Forelimb muscle (tissue), 1 donor: ENCODE measurements around the gene ADA. TPM values are rescaled to one million over a fixed set of nuclear protein-coding genes. Genes with fewer than 3 reads are reported as not detected.
"Not testable (repeated sequence)": the region's sequence is repeated elsewhere in the genome, so short reads cannot be mapped to it uniquely, and the experiment has no call there.

Source experiments
- DNase-seq: peaks from one replicate; pipeline ENCODE4 v3.0.0-alpha.2; 2013; ENCODE audit warnings: low read depth
- polyA plus RNA-seq: library from polyadenylated mRNA; unstranded; fragments of 120-200 nt; gene quantifications from one replicate; pipeline ENCODE4 v1.2.1, GENCODE V29; 2013; ENCODE audit not compliant: insufficient read length

The ADA gene
- polyA plus RNA-seq, 1 donor: 5.8 TPM

DNA sequence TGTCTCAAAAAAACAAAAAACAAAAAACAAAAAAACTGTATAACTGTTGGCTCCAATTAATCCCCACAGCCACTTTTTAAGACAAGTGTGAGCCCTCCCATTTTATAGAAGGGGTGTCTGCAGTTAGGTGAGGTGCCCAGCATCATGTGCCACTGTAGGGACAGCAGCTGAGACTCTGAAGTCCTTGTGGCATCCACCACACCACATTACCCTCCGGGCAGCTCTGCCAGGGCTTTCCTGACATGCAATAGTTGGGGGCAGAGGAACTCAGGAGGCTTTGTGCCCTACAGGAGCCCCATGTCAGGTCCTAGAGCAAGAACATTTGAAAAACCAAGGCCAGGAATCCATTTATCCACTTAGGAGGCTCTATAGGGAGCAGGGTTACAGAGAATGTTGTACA is 51.8 kb downstream of the ADA start:
- DNase-seq: no peak

DNA sequence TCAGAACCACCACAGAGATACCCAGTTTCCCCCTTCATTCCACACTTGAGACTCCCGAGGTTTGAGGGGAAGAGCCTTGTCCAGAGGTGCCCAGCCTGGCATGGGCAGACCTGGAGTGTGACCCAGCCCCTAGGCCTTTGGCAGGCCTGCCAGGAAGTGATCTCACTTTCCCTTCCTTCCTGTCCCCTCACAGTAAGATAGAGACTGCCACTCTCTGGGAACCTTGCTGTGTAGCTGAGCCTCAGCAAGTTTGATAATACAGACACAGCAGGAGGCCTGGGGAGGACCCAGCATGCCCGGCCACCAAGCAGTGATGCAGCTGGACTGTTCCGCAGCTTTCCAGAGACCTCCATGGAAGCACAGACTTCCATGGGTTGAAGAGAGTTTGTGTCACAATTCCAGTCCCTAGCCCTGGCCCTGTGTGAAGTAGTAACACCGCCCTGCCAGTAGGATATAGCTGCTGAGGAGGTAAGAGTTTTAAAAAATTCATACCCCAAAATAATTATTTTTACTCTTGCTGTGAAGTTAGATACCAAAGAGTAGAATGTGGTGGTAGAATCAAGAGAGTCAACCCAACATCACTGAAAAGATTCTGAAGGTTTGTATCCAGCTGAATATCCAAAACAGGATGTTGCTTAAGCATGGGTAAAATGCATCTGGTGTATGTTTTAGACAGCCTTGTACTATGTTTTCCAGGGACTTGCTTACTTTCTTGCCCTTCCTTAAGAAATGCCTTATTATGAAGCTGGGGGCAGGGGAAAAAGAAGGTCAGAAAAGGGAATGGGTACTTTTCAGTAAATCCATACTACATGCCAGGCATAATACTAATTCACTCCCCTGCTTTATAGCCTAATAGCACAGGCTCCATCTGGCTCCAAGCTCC is 52.8 kb downstream of the ADA start:
- DNase-seq: no peak

DNA sequence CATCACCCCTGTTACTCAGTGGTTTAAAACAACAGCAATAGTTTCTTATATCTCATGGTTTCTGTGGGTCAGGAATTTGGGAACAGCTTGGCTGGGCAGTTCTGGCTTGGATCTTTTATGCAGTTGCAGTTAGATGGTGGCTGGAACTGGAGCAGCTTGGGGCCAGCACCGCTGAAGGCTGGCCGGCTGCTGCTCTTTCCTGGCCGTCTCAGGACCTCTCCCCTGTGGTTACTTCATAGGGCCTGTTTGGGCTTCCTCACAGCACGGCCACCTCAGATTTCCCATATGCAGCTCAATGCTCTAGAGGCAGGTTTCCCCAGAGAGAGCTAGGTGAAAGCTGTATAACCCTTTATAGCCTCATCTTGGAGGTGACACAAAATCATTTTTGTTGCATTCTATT is 53.6 kb downstream of the ADA start:
- DNase-seq: no peak

DNA sequence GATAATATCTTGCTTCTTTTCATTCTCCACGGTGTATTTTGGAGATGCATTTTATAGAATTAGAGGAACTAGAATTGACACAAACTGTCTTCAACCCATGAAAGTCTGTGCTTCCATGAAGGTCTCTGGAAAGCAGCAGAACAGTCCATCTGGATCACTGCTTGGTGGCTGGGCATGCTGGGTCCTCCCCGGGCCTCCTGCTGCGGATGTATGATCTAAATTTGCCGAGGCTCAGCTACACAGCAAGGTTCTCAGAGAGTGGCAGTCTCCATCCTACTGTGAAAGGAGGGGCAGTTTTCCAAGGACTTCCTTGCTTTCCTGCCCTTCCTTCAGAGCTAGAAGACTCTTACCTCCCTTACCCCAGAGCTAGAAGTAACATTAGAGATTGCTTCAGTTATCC is 54.0 kb downstream of the ADA start:
- DNase-seq: no peak

DNA sequence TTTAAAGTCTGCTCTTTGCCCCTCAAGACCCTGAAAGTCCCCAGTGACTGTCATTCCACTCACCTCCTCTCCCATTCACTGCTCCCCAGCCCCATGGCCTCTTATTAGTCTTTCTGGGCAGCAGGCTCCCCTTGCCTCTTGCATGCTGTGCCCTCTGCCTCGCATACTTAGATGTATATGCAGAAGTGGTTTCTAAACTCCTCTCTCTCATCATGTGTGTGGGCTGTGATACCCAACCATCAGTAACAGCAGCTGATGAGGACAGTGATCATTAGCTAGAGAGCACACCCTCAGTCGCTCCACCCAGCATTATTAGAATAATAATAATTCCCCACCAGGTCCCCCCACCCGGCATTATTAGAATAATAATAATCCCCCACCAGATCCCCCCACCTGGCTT is 54.6 kb downstream of the ADA start:
- no peak for DNase-seq

DNA sequence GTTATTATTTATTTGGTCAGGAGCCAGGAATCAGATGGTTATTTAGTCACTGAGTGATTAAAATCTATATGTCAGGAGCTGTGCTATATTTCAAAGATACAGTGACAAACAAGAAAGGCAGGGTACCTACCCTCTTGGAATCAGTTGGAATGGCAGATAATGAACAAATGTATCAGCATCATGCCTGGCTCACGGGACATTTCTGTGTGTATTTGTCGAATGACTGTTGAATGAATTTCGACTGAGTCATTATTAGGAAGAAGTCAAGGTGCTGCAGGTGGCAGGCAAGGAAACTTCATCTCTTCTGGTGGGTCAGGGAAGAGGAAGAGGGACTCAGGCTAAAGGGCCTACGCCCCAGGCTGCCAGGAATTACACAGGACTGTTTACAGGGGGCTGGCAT is 55.5 kb downstream of the ADA start:
- DNase-seq: no peak

DNA sequence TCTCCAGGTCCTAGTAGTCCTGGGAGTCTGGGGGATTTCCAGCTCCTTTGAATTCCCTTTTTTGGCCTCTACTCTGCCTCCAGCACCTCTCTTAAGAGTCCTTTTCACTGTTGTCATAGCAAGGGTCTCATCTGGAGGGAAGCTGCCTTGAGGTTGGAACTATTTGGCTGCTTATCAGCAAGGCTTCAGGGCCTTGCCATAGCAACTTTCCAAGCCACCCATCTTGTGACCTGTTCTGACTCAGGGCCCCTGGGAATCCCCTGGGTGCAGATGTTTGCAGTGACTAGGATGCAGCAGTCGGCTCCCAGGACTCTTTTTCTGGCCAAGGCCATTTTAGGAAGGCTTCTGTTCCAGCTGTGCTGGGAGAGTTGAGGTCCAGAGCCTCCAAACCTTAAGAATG is 56.8 kb downstream of the ADA start:
- no peak for DNase-seq

DNA sequence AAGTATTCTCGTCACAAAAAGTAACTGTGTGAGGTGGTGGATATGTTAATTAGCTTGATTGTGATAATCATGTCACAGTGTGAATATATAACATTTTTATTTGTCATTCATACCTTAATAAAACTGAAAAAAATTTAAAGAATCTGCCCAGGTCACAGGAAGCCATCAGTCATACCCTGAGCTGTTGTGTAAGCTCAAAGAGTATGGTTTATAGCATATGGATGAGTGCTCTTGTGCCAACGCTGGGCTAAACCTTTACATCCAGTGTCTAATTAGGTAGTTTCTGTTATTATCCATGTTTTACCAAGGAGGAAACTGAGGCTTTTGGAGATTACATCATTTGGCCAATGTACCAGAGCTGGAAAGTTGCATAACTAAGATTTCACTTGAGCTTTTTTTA is 57.7 kb downstream of the ADA start:
- no peak for DNase-seq

DNA sequence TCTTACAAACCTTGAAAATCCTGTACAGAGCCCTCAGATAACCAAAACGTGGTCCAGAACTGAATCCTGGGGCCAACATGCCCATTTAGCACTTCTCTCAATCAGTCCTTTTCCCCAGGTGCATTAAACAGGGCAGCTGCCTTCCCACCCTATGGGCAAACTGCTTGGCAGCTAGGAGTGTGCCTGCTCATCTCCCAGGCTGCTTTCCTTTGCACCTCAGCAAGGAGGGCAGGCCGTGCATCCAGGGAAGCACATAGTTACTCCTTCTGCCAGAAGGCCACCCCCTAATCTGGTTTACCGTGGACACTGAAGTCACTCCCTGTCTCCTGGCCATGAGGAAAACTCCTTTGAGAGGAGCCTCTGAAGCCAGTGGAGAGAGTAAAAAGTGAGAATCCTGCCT is 59.1 kb downstream of the ADA start:
- no peak for DNase-seq

DNA sequence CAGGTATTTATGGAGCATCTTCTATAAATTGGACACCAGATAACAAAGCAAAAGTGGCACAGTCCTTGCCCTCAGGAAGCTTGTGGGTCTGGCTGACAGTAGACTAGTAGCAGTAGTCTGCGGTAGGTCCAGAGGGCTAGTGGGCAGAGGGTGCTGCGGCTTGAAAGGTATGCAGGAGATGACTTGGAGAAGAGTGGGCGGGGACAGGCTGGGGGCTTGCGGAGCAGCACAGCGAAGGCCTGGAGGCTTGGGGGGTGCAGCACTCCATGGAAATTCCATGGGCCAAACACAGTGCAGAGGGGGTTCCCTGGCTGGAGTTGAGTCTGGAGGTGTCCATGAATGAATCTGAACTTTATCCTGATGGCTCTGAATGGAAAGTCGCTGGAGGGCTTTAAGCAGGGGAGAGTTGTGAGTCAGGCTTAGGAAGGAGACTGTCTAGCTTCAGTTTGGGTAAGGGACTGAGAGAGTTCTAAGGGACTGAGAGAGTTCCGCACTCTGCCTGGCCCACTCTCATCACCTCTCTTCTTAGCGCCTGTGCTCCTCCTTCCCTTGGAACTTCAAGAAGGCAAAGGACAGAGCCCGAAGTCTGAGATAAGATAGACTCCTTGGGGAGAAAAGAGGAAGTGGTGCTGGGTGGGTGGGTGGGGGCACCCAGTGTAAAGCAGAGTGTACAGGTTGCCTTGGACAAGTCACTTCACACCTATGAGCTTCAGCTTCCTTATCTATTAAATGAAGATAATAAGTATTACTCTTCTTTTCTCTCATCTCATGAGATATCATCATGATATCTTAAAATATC is 60.3 kb downstream of the ADA start:
- no peak for DNase-seq

DNA sequence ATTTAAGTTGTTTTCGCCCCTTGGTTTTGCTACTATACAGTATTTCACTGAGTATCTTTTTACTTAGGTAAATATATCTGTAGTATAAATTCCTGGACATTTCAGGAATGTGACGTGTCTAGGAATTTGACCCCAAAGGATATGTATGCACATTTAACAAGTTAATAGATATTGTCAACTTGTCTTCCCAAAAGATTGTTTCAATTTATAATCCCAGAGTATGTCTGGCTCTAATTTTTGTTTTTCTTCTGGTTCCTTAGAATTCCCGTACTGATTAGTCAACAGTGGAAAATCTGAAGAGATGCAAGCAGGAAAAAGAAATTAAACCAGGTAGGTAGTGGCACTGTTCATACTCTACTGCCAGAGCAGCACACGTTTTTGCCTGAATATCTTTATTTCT is 62.0 kb downstream of the ADA start:
- DNase-seq: no peak

DNA sequence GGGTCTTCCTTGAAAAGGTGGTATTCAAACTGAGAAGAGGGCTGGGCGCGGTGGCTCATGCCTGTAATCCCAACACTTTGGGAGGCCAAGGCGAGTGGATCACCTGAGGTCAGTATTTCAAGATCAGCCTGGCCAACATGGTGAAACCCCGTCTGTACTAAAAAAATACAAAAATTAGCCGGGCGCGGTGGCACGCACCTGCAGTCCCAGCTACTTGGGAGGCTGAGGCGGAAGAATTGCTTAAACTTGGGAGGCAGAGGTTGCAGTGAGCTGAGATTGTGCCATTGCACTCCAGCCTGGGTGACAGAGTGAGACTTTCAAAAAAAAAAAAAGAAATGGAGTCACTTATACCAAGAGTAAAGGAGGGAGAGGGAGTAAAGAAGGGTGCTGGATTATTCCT is 63.2 kb downstream of the ADA start:
- DNase-seq: not testable (repeated sequence)

DNA sequence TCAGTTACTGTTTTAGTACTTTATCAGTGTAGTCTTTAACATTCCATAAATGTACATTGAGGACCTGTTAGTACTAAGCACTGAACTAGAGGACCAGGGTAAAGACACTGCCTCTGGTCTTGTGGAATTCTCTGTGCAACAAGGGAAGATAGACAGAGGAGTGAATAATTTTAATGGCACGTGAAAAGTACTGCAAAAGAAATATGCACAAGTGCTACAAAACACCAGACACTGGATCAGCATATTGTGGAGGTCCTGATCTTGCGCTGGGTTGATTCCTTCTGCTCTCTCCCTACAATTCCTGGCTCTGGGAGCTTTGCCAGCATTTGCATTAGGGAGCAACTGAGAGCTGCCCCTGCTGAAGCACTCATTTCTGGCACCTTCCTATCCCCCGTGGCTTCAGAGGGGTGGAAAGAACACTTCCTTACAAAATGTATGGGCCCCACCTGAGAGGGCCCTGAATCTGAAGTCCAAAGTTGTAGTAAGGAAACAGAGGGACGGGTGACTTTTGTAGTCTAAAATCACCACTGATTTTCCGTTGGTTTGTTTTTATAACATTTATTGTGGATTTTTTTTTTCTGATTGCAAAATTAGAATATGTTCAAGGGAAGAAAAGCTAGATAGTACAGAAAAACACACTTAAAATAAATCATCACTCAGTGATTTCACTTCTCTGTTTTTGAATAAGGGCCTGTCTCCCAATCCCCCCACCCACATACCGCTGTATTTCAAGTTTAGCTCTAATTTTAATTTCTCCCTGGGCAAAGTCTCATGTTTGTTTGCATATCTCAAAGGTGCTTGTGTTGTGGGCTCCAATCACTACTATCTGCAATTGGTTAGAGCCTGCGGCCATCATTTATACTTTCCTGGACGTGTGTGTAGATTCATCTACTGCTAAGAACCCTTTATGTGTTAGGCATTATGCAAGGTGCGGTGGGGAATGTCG is 64.2 kb downstream of the ADA start:
- no peak for DNase-seq

DNA sequence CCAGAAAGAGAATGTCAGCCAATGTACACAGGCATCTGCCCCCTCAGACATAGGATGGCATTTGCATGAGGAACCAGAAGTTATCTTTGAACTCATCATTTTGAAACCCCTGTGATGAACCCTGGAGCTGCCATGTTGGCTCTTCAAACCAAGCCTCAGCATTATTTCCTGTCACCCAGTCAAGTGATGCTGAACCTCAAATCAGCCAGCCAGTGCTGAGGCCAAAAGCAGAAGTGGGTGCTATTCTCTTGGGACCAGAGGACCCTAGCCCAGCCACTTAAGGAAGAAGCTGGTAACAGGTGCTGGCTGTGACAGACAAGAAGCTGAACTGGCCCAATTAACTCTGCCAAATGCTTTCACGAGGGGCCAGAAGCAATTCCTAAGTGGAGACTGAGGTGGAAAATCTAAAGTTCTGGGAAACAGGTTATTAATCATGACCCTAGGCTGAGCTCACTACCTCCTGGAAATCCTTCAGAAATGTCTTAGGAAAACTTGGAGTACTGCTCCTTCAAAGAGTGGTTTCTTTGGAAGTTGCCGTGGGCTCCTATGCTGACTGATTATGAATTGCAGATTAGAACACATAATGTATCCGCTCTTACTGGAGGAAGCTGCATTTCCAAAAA is 65.1 kb downstream of the ADA start:
- no peak for DNase-seq

DNA sequence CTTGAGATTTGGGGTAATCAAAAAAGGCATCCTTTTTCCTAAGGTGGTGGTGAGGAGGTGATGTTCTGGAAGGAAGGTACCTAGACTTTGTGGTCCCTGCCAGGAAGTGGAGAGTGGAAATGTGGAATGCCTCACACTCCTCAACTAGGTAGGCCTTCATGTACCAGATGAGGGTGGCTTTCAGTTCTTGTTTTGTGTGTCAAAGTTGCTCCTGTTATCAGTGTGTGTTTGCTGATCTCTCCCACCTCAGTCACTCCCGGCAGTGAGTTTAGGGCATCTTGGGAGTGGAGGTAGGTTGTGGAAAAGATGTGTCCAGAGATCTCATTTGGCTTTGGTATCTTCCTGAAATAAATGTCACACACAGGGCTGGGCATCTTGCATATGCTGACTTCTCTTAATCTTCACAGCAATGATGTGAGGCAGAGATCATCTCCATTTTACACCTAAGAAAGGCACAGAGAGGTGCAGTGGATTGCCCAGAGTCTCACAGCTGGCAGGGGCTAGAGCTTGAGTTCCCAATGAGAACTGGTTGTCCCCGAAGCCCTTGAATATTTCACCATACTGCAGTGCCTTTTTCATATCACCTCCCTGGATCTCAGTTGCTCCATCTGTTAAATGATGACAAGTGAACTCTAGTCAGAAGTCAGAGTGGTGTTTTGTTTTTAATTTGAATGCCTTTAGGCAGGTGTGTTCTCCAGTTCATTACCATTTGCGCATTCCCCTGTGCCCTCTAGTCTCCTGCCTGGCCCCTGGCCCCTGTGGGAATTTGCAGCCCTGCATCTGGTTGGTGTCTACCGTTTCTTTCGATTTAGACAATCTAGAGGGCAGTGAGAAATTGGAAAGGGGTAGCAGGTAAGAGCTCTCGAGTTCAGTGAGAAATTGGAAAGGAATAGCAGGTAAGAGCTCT is 66.2 kb downstream of the ADA start:
- no peak for DNase-seq

DNA sequence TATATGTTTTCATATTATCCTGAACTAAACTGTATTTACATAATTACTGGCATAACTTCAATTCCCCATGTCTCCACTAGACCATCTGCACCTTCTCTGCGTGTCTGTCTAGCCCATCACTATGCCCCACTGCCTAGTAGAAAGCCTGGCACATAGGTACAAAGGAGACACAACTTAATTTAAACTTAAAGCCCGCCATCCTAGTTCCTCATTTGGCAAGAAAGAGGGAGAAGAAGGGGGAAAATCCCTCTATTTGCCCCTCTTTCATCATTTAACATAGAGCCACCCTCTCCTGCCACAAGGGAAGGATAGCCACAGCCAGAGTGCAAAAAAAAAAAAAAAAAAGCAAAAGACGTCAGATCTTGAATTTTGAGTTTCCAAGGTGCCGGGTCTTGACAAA is 67.3 kb downstream of the ADA start:
- DNase-seq: no peak

DNA sequence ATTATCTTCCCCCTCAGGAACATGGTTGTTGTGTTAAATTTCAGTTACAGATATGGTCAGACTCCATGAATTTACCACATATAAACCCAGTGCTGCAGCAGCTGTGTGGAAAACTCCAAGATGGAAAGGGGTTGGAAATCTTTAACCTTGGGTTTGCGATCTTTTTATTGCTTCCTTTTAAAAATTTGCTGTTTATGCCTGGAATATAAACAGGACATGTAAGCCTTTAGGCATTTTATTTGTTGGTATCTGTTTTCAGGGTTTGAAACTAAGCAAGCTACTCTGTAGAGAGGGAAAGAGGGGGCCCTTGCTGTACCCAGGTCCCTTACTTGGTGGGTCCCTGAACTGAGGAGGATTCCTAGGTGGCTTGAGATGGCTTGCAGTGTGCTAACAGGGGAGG is 68.3 kb downstream of the ADA start:
- no peak for DNase-seq

DNA sequence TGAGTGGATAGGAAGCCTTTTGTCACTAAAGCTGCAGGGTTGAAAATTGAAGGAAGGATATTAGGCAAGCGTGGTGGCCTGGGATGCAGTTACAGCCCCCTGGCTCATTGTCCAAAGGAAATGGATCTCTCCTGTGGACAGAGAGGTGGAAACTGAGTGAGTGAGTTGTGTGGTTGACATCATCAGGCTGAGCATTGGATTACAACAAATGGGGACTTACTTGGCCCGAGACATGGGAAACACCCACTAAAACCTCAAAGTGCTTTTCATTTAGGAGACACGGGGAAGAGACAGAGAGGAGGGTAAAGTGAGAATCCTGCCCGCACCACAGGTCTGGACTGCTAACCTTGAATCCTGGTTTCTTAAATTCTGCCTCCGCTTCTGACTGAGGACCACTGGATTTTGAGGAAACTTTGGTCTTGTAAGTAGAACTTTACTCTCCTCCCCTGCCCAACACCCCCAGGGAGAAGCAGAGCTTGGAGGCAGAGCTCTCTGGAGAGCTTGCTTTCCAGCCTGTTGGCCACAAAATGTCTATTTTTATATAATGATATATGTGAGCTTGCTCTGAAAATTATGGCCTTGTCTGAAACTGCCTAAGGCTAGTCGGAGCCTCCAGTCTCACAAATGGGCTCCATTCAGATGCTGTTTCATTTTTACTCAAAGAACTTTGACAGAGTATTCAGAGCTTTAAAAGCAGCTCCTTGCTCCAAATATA is 69.0 kb downstream of the ADA start, which contains the start of gene PKIG:
TSS of gene PKIG (plus strand) at position 269 of the 715 bp plus-strand sequence. CDS start 31,978 bp downstream, outside the sequence.
- DNase-seq: peak; percentile 69

DNA sequence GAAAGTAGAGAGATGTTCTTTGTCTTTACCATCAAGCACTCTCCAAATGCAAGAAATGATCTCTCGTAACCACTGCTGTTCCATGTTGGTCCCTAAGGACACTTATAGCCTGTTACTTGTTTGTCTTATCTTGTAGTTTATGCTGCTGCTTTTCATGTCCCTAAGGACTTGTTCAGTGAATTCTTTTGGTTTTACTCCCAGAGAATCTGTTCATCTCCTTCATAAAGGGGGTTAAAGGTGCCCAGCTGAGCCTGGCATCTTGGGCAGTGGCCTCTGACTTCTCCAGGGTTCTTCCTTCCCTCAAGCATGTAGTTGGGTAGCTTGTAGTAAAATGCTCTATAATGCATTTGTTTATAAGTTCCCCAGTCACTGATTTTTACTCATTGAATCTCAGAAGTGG is 70.0 kb downstream of the ADA start:
- no peak for DNase-seq
